ENCODE results near the gene ALDH1B1.

Gene ALDH1B1

DNA sequence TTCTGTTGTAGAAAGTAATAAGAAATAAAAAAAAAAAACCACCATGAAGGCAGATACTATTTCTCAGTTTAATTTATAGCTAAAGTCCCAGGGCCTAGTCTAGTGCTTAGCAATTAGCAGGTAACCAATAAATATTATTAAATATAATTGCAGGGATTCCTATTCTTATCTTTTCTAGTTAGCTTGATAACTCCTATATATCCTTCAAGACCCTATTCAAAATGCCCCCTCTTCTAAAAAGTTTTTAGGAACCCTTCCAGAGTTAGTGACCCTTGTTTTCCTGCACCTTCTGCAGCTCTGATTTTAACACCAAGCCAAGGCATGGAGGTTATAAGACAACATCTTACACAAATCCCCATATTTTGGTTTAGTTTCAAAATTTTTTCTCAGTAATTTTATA is 24.6 kb upstream of the ALDH1B1 start:
- no peak overlapping the region for H3K27ac Mint-ChIP-seq
- H3K9me3 Mint-ChIP-seq = no peaks in the 10 kb centered on the region
- H3K36me3 Mint-ChIP-seq (ENCODE audit: low read depth) = no peaks in the 10 kb centered on the region
- H3K4me3 Mint-ChIP-seq = no peak overlapping the region
- TF ChIP-seq, protein P1, sequence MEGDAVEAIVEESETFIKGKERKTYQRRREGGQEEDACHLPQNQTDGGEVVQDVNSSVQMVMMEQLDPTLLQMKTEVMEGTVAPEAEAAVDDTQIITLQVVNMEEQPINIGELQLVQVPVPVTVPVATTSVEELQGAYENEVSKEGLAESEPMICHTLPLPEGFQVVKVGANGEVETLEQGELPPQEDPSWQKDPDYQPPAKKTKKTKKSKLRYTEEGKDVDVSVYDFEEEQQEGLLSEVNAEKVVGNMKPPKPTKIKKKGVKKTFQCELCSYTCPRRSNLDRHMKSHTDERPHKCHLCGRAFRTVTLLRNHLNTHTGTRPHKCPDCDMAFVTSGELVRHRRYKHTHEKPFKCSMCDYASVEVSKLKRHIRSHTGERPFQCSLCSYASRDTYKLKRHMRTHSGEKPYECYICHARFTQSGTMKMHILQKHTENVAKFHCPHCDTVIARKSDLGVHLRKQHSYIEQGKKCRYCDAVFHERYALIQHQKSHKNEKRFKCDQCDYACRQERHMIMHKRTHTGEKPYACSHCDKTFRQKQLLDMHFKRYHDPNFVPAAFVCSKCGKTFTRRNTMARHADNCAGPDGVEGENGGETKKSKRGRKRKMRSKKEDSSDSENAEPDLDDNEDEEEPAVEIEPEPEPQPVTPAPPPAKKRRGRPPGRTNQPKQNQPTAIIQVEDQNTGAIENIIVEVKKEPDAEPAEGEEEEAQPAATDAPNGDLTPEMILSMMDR (IDR thresholded peaks at IDR 0.05; ENCODE audit: unreplicated experiment in 3 of 3) = no peak
- H3K27me3 Mint-ChIP-seq (ENCODE audit: low read depth) = peaks cover 23% of the 10 kb centered on the region
- peaks cover 14% of the 10 kb centered on the region for H3K4me1 Mint-ChIP-seq

DNA sequence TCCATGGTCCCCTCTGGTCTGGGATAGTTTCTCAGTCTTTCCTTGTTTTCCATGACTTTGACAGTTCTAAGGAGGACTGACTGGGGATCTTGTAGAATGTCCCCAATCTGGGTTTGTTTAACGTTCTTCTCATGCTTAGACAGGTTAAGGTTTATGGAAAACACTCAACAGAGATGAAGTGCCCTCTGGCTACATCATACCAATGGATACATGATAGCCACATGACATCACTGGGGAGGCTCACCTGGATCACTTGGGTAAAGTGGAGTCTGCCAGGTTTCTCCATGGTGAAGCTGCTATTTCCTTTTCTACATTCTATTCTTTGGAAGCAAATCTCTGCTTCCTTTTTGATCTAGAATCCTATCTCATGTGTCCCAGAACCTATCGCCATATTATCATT is 23.8 kb upstream of the ALDH1B1 start:
- Mint-ChIP-seq H3K4me1 (peaks cover 12% of the 10 kb centered on the region), H3K27me3 (ENCODE audit: low read depth) (peaks cover 19% of the 10 kb centered on the region), H3K27ac (no peak overlapping the region), H3K4me3 (no peak overlapping the region), H3K9me3 (no peaks in the 10 kb centered on the region), H3K36me3 (ENCODE audit: low read depth) (no peaks in the 10 kb centered on the region)
- TF ChIP-seq, protein P1 (IDR thresholded peaks at IDR 0.05; ENCODE audit: unreplicated experiment in 3 of 3) = no peak

DNA sequence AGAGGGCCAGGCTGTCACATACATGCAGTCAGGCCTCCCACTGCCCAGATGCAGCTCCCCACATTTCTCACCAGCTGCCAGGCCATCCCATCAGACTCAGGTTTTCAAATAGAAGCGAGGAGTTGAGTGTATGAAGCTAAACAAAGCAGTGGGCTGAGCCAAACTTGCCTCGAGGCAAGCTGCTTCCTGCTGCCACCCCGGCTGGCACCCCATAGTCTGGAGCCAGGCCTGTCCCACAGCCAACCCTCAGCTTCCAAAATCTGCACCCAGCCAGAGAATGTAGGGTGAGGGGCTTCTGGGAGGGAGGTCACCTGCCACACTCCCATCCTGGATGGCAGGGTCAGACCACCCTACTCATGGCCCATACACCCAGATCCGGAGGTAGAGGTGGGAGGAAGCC is 22.3 kb upstream of the ALDH1B1 start:
- H3K4me3 Mint-ChIP-seq = no peak overlapping the region
- no peaks in the 10 kb centered on the region for H3K36me3 Mint-ChIP-seq (ENCODE audit: low read depth)
- H3K9me3 Mint-ChIP-seq = no peaks in the 10 kb centered on the region
- H3K4me1 Mint-ChIP-seq = peaks cover 17% of the 10 kb centered on the region
- TF ChIP-seq, protein P1 (IDR thresholded peaks at IDR 0.05; ENCODE audit: unreplicated experiment in 3 of 3) = no peak
- no peak overlapping the region for H3K27ac Mint-ChIP-seq
- peaks cover 24% of the 10 kb centered on the region for H3K27me3 Mint-ChIP-seq (ENCODE audit: low read depth)

GRCh38 chr9:38371495-38371894 is 21.0 kb upstream of the ALDH1B1 start:
- Mint-ChIP-seq H3K27ac (no peak overlapping the region), H3K4me1 (peaks cover 31% of the 10 kb centered on the region), H3K36me3 (ENCODE audit: low read depth) (no peaks in the 10 kb centered on the region), H3K27me3 (ENCODE audit: low read depth) (peaks cover 24% of the 10 kb centered on the region), H3K4me3 (no peak overlapping the region), H3K9me3 (no peaks in the 10 kb centered on the region)
- TF ChIP-seq, protein P1 (IDR thresholded peaks at IDR 0.05; ENCODE audit: unreplicated experiment in 3 of 3) = peak; percentile 26 to 54 (median 53)

- peaks cover 36% of the 10 kb centered on the region for H3K4me1 Mint-ChIP-seq
- no peak overlapping the region for H3K4me3 Mint-ChIP-seq
- TF ChIP-seq, protein P1 (IDR thresholded peaks at IDR 0.05; ENCODE audit: unreplicated experiment in 3 of 3) = no peak
- H3K27ac Mint-ChIP-seq = peak overlapping the region in 1 of 3 experiments; percentile 61
- H3K36me3 Mint-ChIP-seq (ENCODE audit: low read depth) = no peaks in the 10 kb centered on the region
- H3K27me3 Mint-ChIP-seq (ENCODE audit: low read depth) = peaks cover 19% of the 10 kb centered on the region
- H3K9me3 Mint-ChIP-seq = no peaks in the 10 kb centered on the region
Observed at GRCh38 chr9:38372762-38373619, 19.5 kb upstream of the ALDH1B1 start.

DNA sequence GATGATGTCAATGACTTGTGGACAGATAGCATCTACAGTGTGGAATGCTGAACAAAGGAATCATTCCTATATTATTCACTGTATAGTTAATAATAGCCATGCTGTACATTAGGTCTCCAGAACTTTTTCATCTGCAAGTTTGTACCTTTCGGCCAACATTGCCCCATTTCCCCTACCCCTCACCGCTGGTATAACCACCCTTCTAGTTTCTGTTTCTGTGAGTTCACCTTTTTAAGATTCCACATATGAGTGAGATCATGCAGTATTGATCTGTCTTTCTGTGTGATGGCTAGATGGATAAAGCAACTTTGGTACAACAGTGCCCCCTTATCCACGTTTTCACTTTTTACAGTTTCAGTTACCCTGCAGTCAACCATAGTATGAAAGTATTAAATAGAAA is 18.8 kb upstream of the ALDH1B1 start:
- no peaks in the 10 kb centered on the region for H3K9me3 Mint-ChIP-seq
- no peak overlapping the region for H3K27ac Mint-ChIP-seq
- no peak overlapping the region for H3K4me3 Mint-ChIP-seq
- peaks cover 42% of the 10 kb centered on the region for H3K4me1 Mint-ChIP-seq
- TF ChIP-seq, protein P1 (IDR thresholded peaks at IDR 0.05; ENCODE audit: unreplicated experiment in 3 of 3) = no peak
- peaks cover 19% of the 10 kb centered on the region for H3K27me3 Mint-ChIP-seq (ENCODE audit: low read depth)
- H3K36me3 Mint-ChIP-seq (ENCODE audit: low read depth) = no peaks in the 10 kb centered on the region

Data from nephron (organoid).